ENCODE measurements around the gene CDK14.

CDK14 gene

GRCh38 chr7:90568213-90568612 is 27.9 kb upstream of the CDK14 start:
- ChIA-PET CTCF (no interaction called here), POLR2A (no interaction called here)
- no peak for TF ChIP-seq CTCF (IDR thresholded peaks at IDR 0.05; ENCODE audit: control extremely low read depth, extremely low read depth, low read depth, missing control alignments)
- DNase-seq (ENCODE audit: extremely low spot score): no peak

DNA sequence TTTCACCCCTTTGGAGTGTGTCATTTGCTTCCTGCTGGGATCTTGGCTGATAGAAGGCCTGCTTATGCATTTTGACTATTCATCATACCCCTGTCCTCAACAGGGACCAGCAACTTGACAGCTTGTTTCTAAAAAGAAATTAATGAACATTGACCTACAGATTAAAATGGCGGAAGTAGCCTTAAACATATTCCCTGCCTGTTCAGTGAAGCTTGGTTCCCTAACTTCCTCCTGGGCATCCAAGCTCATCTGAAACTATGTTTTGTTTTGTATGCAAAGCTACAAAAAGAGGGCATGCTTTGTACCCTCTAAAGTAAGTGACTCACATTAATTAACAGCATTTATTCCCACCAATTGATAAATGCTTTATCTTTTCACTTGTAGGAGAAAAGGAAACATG is 26.8 kb upstream of the CDK14 start:
- ChIA-PET CTCF (interaction anchor here (1.2 kb wide), 1 partner anchor 11 kb away, joined by 3 read pairs; no protein-coding TSS in a partner anchor), POLR2A (no interaction called here)
- no peak for TF ChIP-seq CTCF (IDR thresholded peaks at IDR 0.05; ENCODE audit: control extremely low read depth, extremely low read depth, low read depth, missing control alignments)
- no peak for DNase-seq (ENCODE audit: extremely low spot score)

DNA sequence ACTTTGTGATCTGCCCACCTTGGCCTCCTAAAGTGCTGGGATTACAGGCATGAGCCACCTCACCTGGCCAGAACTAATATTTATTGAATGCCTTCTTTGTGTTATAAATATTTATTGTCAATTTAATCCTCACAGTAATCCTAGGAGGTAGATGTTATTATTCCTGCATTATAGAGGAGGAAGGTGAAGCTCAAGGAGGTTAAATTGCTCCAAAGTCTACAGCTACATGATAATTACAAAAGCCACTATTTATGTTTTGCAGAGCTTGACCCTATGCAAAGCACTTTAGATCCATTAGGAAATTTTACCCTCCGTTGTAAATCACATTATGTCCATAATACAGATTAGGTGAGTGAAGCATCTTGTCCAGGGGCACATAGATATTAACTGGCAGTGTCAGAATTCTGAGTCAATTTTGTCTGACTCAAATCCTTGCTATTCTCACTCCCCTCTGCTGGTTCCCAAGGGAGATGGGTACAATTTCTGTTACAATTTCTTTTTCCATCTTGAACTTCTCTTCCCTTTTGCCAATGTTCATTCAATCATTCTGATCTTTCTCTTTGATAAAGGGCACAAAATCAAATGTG is 25.7 kb upstream of the CDK14 start:
- TF ChIP-seq CTCF (IDR thresholded peaks at IDR 0.05; ENCODE audit: control extremely low read depth, extremely low read depth, low read depth, missing control alignments): no peak
- CTCF ChIA-PET: interaction anchor here (1.0 to 1.2 kb wide), 2 partner anchors 10 to 76 kb away, joined by 3 read pairs; no protein-coding TSS in a partner anchor
- DNase-seq (ENCODE audit: extremely low spot score): no peak
- POLR2A ChIA-PET: no interaction called here

GRCh38 chr7:90574146-90574819 is 21.8 kb upstream of the CDK14 start:
- CTCF ChIA-PET: interaction anchor here (1.9 kb wide), 1 partner anchor 55 kb away, joined by 4 read pairs; no protein-coding TSS in a partner anchor
- POLR2A ChIA-PET: no interaction called here
- no peak for DNase-seq (ENCODE audit: extremely low spot score)
- no peak for TF ChIP-seq CTCF (IDR thresholded peaks at IDR 0.05; ENCODE audit: control extremely low read depth, extremely low read depth, low read depth, missing control alignments)

- ChIA-PET POLR2A (no interaction called here), CTCF (no interaction called here)
- no peak for TF ChIP-seq CTCF (IDR thresholded peaks at IDR 0.05; ENCODE audit: control extremely low read depth, extremely low read depth, low read depth, missing control alignments)
- no peak for DNase-seq (ENCODE audit: extremely low spot score)
Observed at GRCh38 chr7:90574820-90575187, 21.3 kb upstream of the CDK14 start.

- POLR2A ChIA-PET: no interaction called here
- no peak for TF ChIP-seq CTCF (IDR thresholded peaks at IDR 0.05; ENCODE audit: control extremely low read depth, extremely low read depth, low read depth, missing control alignments)
- CTCF ChIA-PET: interaction anchor here (0.9 to 1.0 kb wide), 2 partner anchors 15 to 124 kb away, joined by 3 to 4 read pairs; no protein-coding TSS in a partner anchor
- no peak for DNase-seq (ENCODE audit: extremely low spot score)
Observed at GRCh38 chr7:90579181-90579688, 16.9 kb upstream of the CDK14 start.

Data from GM10248 (cell line).